ENCODE data around the gene SLC9A6.

- TF ChIP-seq POLR2AphosphoS5 (IDR thresholded peaks at IDR 0.05; ENCODE audit: borderline replicate concordance, low read depth, low read length), result no peak
- no peak for TF ChIP-seq EZH2 (IDR thresholded peaks at IDR 0.05)
- no peak for TF ChIP-seq FOXP2 (optimal IDR thresholded peaks at IDR 0.05; ENCODE audit: control extremely low read depth, extremely low read length, insufficient read depth)
Observed at GRCh38 chrX:135981668-135982067, 3.6 kb upstream of the SLC9A6 start.

All from SK-N-MC (cell line).